Osteoblast (primary cell): Measurements from ENCODE around the gene CA9. TPM values are rescaled to one million over a fixed set of nuclear protein-coding genes. Genes with fewer than 3 reads are reported as not detected.

Experiments
- DNase-seq: peaks from one replicate; pipeline ENCODE4 v3.0.0; 2011; ENCODE audit warnings: low spot score, mixed read lengths; ENCODE audit not compliant: insufficient read length; ENCODE audit errors: missing footprints
- H2AFZ ChIP-seq: 2 replicates; pipeline ENCODE4 v1.6.0; 2011; ENCODE audit warnings: mild to moderate bottlenecking, low read length
- H3K27ac ChIP-seq: 2 replicates; pipeline ENCODE4 v1.5.1; 2011; ENCODE audit warnings: mild to moderate bottlenecking, low read depth, low read length, moderate library complexity
- H3K27me3 ChIP-seq: 2 replicates; pipeline ENCODE4 v1.6.0; 2012; ENCODE audit warnings: mild to moderate bottlenecking, control low read depth, inconsistent platforms, low read length, moderate library complexity; ENCODE audit not compliant: insufficient read depth
- H3K36me3 ChIP-seq: 2 replicates; pipeline ENCODE4 v1.5.1; 2011; ENCODE audit warnings: mild to moderate bottlenecking, low read length, control low read depth, moderate library complexity; ENCODE audit not compliant: insufficient read depth
- H3K4me1 ChIP-seq: 2 replicates; pipeline ENCODE4 v1.5.1; 2011; ENCODE audit warnings: mild to moderate bottlenecking, low read length, control low read depth, moderate library complexity; ENCODE audit not compliant: insufficient read depth
- H3K4me2 ChIP-seq: 2 replicates; pipeline ENCODE4 v1.6.0; 2011; ENCODE audit warnings: mild to moderate bottlenecking, low read length; ENCODE audit not compliant: insufficient read depth
- H3K4me3 ChIP-seq: fragments of 200-600 bp; sonication (generic); 3 replicates; pipeline ENCODE4 v1.5.1; 2012; ENCODE audit warnings: mild to moderate bottlenecking, low read length, inconsistent platforms; ENCODE audit not compliant: insufficient read depth
- H3K79me2 ChIP-seq: 2 replicates; pipeline ENCODE4 v1.6.0; 2012; ENCODE audit warnings: mild to moderate bottlenecking, low read length, control low read depth, inconsistent platforms; ENCODE audit not compliant: insufficient read depth
- H3K9me3 ChIP-seq: 2 replicates; pipeline ENCODE4 v1.5.1; 2011; ENCODE audit warnings: low read depth, low read length, control low read depth
- H4K20me1 ChIP-seq: 2 replicates; pipeline ENCODE4 v1.6.0; 2012; ENCODE audit warnings: mild to moderate bottlenecking, low read length, control low read depth; ENCODE audit not compliant: insufficient read depth
- CTCF ChIP-seq: IDR thresholded peaks from 2 replicates; pipeline ENCODE4 v1.5.1; 2011; ENCODE audit warnings: mild to moderate bottlenecking, low read depth, low read length, moderate library complexity; ENCODE audit errors: extremely low read depth
- small RNA-seq: library from RNA; depleted of rRNA; stranded (forward); fragments of <200 nt; gene quantifications from one replicate; pipeline ENCODE3, GENCODE V24; 2012
- total RNA-seq: library from RNA; depleted of rRNA; stranded (reverse); fragments of >200 nt; gene quantifications from 2 replicates; pipeline ENCODE4 v1.2.3, GENCODE V29; 2012

The CA9 gene
- total RNA-seq, 1 donor: not detected

- Histone ChIP-seq H3K36me3 (peaks cover 23% of the 10 kb centered on the region), H3K4me3 (peak overlapping the region; percentile 90), H3K4me1 (peaks cover 70% of the 10 kb centered on the region), H3K9me3 (no peaks in the 10 kb centered on the region), H3K79me2 (peaks cover 86% of the 10 kb centered on the region), H3K27me3 (no peaks in the 10 kb centered on the region), H4K20me1 (peaks cover 35% of the 10 kb centered on the region), H2AFZ (no peak overlapping the region), H3K27ac (peak overlapping the region; percentile 87), H3K4me2 (peak overlapping the region; percentile 92)
- TF ChIP-seq CTCF: peak; percentile 81
- DNase-seq: peak; percentile 98
These were observed 56.2 kb downstream of the CA9 start for GRCh38 chr9:35729700-35730485.

- H3K27me3 ChIP-seq: no peaks in the 10 kb centered on the region
- peak overlapping the region; percentile 92 for H3K4me2 ChIP-seq
- TF ChIP-seq CTCF: no peak
- H3K79me2 ChIP-seq: peaks cover 86% of the 10 kb centered on the region
- peaks cover 23% of the 10 kb centered on the region for H3K36me3 ChIP-seq
- H3K4me3 ChIP-seq: peak overlapping the region; percentile 90
- peaks cover 70% of the 10 kb centered on the region for H3K4me1 ChIP-seq
- no peak for DNase-seq
- no peak overlapping the region for H2AFZ ChIP-seq
- no peaks in the 10 kb centered on the region for H3K9me3 ChIP-seq
- peaks cover 29% of the 10 kb centered on the region for H4K20me1 ChIP-seq
- H3K27ac ChIP-seq: peak overlapping the region; percentile 87
These were observed 56.7 kb downstream of the CA9 start for GRCh38 chr9:35730486-35730854.

Small RNAs within 50 kb of the gene (small RNA-seq; reads per million reads assigned to genes)
- not detected for gene RMRP
- gene RN7SL22P: not detected

Other genes with a start within 250 kb of the CA9 start
- gene RUSC2, start 183.8 kb upstream of the CA9 start, total RNA-seq: 25.0 and 28.6 TPM in 2 replicates
- gene TESK1, start 68.7 kb upstream of the CA9 start, total RNA-seq: 18.5 and 18.6 TPM in 2 replicates
- gene CD72, start 55.5 kb upstream of the CA9 start, total RNA-seq: 2.7 and 2.9 TPM in 2 replicates
- 0.36 TPM in 1 of 2 replicates, not detected in the other for gene SIT1, start 23.0 kb upstream of the CA9 start, total RNA-seq
- gene RMRP, start 15.9 kb upstream of the CA9 start, total RNA-seq: 88,726 and 110,601 TPM in 2 replicates
- 10.6 and 15.6 TPM in 2 replicates for gene CCDC107, start 15.6 kb upstream of the CA9 start, total RNA-seq
- gene ARHGEF39, start 8.7 kb upstream of the CA9 start, total RNA-seq: 0.36 and 0.88 TPM in 2 replicates
- 911 and 946 TPM in 2 replicates for gene TPM2, start 16.0 kb downstream of the CA9 start, total RNA-seq
- gene TLN1, start 58.3 kb downstream of the CA9 start, total RNA-seq: 306 and 376 TPM in 2 replicates
- gene CREB3, start 58.7 kb downstream of the CA9 start, total RNA-seq: 56.6 and 64.8 TPM in 2 replicates
- 29.5 and 31.1 TPM in 2 replicates for gene GBA2, start 75.3 kb downstream of the CA9 start, total RNA-seq
- 16.5 and 18.5 TPM in 2 replicates for gene RGP1, start 75.4 kb downstream of the CA9 start, total RNA-seq
- gene MSMP, start 80.3 kb downstream of the CA9 start, total RNA-seq: not detected in 2 replicates
- 16.6 and 20.3 TPM in 2 replicates for gene NPR2, start 117.7 kb downstream of the CA9 start, total RNA-seq
- gene SPAG8, start 138.3 kb downstream of the CA9 start, total RNA-seq: 0.88 and 2.2 TPM in 2 replicates
- gene HINT2, start 141.1 kb downstream of the CA9 start, total RNA-seq: 17.0 and 17.4 TPM in 2 replicates
- gene FAM221B, start 154.8 kb downstream of the CA9 start, total RNA-seq: not detected in 2 replicates
- 2.1 and 2.5 TPM in 2 replicates for gene TMEM8B, start 155.3 kb downstream of the CA9 start, total RNA-seq
- gene OR13J1, start 196.5 kb downstream of the CA9 start, total RNA-seq: not detected in 2 replicates
- 1.8 and 5.1 TPM in 2 replicates for gene HRCT1, start 232.3 kb downstream of the CA9 start, total RNA-seq
- 0.29 and 0.72 TPM in 2 replicates for gene SPAAR, start 235.6 kb downstream of the CA9 start, total RNA-seq